GM12801 (cell line): ENCODE measurements around the gene NCOA1.

Experiments used
- TF ChIP-seq, protein P1 (sequence below): IDR thresholded peaks from one replicate; pipeline ENCODE4 v1.5.1; 2011; ENCODE audit warnings: control low read depth; ENCODE audit not compliant: insufficient read length; ENCODE audit errors: extremely low read depth

NCOA1 gene

GRCh38 chr2:24490690-24491541 is at the start of gene NCOA1:
Gene NCOA1, plus strand, starts transcription at chr2:24491254. Its CDS starts 167,424 bp downstream, at chr2:24658678.
- TF ChIP-seq, protein P1, sequence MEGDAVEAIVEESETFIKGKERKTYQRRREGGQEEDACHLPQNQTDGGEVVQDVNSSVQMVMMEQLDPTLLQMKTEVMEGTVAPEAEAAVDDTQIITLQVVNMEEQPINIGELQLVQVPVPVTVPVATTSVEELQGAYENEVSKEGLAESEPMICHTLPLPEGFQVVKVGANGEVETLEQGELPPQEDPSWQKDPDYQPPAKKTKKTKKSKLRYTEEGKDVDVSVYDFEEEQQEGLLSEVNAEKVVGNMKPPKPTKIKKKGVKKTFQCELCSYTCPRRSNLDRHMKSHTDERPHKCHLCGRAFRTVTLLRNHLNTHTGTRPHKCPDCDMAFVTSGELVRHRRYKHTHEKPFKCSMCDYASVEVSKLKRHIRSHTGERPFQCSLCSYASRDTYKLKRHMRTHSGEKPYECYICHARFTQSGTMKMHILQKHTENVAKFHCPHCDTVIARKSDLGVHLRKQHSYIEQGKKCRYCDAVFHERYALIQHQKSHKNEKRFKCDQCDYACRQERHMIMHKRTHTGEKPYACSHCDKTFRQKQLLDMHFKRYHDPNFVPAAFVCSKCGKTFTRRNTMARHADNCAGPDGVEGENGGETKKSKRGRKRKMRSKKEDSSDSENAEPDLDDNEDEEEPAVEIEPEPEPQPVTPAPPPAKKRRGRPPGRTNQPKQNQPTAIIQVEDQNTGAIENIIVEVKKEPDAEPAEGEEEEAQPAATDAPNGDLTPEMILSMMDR = no peak

DNA sequence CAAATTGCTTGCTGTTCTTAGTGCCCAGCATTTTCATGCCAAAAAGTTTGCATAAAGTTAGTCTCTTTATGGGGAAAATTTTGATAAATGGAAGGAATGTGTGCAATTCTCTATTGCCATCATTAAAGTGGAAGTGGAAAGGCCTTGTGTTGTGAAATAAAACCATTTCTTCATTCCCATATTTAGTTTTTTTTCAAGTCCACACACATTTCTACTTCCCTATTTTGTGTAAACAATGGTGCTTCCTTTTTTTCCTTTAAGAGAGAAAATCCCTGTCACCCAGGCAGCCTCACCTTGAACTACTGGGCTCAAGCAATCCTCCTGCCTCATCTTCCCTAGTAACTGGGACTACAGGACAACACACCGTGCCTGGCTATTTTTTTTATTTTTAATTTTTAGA is 42.3 kb upstream of the NCOA1 start:
- TF ChIP-seq, protein P1 = no peak

DNA sequence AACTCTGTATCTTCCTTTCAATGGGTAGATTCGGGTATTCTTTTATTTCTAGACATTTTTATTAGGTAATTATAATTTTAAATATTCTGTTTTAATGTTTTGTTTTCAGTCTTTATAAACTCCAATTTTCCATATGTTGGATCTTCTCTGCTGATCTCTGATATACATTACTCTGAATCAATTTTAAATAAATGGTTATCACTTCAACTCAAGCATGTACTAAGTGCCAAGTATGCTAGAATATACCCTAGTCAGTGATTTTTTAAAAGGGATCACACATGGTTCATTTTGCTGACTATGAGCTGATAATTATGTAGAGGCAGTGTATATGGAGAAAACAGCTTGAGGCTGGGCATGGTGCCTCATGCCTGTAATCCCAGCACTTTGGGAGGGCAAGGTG is 41.7 kb upstream of the NCOA1 start:
- TF ChIP-seq, protein P1 = no peak

DNA sequence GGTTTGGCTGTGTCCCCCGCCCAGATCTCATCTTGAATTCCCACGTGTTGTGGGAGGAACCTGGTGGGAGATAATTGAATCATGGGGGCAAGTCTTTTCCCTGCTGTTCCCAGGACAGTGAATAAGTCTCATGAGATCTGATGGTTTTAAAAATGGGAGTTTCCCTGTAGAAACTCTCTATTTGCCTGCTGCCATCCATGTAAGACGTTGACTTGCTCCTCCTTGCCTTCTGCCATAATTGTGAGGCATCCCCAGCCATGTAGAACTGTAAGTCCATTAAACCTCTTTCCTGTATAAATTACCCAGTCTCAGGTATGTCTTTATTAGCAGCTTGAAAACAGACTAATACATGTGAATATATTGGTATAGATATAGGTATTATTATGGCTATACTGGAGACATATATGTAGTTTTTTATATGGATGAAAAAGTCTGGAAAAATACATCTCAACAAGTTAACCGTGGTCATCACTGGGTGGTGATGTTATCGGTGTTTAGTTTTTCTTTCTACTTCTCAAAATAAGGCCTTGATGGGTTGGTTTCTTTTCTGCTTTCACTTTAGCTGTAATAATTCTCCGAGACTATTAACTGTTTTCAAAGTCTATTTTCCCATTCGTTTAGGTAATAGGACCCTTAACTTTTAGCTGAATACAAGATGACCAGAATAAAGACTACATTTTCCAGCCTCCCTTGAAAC is 39.1 kb upstream of the NCOA1 start:
- TF ChIP-seq, protein P1 = no peak

DNA sequence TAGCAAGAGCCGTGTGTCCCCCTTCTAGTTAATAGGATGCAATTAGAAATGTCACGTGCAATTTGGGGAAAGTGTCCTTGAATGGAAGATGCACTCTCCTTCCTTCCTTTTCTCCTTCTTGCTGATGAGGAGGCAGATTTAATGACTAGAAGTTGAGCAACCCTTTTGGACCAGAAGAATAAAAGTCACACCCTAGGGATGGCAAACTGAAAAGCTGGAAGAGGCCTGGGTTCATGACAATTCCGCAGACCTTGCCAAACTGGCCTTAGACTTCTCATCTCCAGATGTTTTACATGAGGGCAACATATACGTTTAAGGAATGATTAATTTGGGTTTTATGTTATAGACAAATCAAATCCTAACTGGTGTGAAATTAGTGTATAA is 38.6 kb upstream of the NCOA1 start:
- TF ChIP-seq, protein P1 = no peak

DNA sequence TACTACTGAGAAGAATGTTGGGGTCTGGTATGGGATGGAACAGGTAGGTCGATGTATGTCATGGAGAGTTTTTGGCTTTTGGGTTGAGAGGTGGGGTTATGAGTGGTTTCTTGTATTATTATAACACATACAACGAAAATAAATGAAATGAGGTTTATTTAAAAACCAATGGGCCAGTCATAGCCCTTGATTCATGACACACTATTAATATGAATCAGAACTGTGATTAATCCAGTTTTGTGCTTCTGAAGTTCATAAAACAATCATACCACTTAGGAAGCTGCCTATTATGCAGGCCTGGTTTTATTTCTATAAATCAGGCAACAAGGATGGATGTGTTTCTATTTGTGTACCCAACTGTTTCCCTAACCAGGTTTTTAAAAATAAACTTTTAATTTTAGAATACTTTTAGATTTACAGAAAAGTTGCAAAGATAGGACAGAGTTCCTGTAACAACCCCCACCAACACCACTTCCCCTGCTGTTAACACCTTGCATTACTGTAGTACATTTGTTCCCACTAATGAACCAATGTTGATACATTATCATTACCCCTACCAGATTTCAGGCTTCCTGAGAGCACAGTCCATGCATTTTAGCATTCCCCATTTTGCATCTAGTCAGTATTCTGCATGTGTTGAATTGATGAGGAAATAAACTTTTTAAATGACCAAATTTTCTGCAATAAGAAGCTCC is 37.5 kb upstream of the NCOA1 start:
- TF ChIP-seq, protein P1 = no peak

- TF ChIP-seq, protein P1 = no peak
These were observed 36.8 kb upstream of the NCOA1 start for GRCh38 chr2:24454294-24454693.
